HK-2 (cell line): ENCODE measurements around the gene AWAT1.
"Not testable (repeated sequence)": the region's sequence is repeated elsewhere in the genome, so short reads cannot be mapped to it uniquely, and the experiment has no call there.

ENCODE experiments used
- DNase-seq: peaks from one replicate; pipeline ENCODE4 v3.0.0-alpha.2; 2018; ENCODE audit not compliant: unreplicated experiment

AWAT1 gene

GRCh38 chrX:70262952-70263567 is 28.6 kb downstream of the AWAT1 start:
- peak; percentile 42 for DNase-seq

- DNase-seq = no peak
Observed at GRCh38 chrX:70264784-70265183, 30.3 kb downstream of the AWAT1 start.

DNA sequence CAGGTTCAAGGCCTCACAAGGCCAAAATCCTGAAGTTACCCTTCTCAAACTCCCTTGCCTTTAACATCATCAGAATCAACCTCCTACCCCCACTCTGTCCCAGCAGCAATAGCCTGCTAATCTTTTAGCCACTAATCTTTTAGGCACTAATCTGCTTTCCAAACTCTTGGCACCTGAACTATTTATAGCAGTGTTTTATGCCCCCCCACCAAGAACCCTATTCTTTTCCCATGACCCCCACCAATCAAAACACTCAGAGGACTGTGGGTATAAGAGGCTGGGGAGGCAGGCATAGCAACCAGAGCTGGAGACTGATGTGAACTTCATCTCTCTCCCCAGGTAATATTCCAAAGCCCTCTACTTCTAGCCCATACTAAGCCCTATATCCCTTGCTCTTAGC is 33.6 kb downstream of the AWAT1 start, which contains the start of gene ARR3:
Gene ARR3 (plus strand): TSS at position 301 of the 400 bp plus-strand sequence. CDS start 1,052 bp downstream, outside the sequence.
- no peak for DNase-seq

GRCh38 chrX:70274029-70274428 is 39.6 kb downstream of the AWAT1 start:
- not testable (repeated sequence) for DNase-seq

DNA sequence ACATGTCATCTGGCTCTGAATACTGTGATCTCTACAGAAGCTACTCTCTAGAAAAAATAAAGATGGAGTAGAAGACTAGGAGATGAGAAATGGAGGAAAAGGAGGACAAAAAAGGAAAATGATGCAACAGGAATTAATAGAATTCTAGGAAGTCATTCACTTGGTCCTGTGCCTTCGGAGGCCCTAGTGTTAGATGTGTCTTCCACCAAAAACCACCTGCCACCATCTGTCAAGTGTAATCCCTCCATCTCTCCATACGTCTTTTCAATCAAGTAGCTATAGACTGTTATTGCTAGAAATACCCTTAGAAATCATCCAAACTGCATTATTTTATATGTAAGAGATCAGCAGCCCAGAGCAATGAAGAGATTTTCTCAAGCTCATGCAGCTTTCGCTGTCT is 44.6 kb downstream of the AWAT1 start:
- DNase-seq = no peak

GRCh38 chrX:70280573-70280972 is 46.1 kb downstream of the AWAT1 start:
- DNase-seq = no peak

- DNase-seq = no peak
Observed at GRCh38 chrX:70281951-70282350, 47.5 kb downstream of the AWAT1 start, which contains the start of gene RAB41. TSS of gene RAB41 (plus strand) at chrX:70282172. CDS start at chrX:70282218, 46 bp downstream.

- DNase-seq = no peak
Observed at GRCh38 chrX:70289168-70289792, 54.8 kb downstream of the AWAT1 start.
